Hematopoietic multipotent progenitor cell treated with erythropoietin and hydrocortisone succinate and interleukin-3 and kit ligand, for 6 days (in vitro differentiated cells): Measurements from ENCODE around the gene TTC1.
"Not testable (repeated sequence)": the region's sequence is repeated elsewhere in the genome, so short reads cannot be mapped to it uniquely, and the experiment has no call there.

Experiments used
- DNase-seq: peaks from one replicate; pipeline ENCODE4 v3.0.0-alpha.2; 2015

TTC1 gene

GRCh38 chr5:160044391-160044804 lies 35.5 kb downstream of the TTC1 start:
- peak; percentile 18 for DNase-seq

GRCh38 chr5:160044967-160045366 lies 36.0 kb downstream of the TTC1 start:
- no peak for DNase-seq

GRCh38 chr5:160047423-160047822 lies 38.5 kb downstream of the TTC1 start:
- DNase-seq, result no peak

GRCh38 chr5:160048131-160048530 lies 39.2 kb downstream of the TTC1 start:
- DNase-seq, result no peak

- DNase-seq, result no peak
These were observed 40.2 kb downstream of the TTC1 start for GRCh38 chr5:160049099-160049498.

GRCh38 chr5:160054047-160054446 lies 45.1 kb downstream of the TTC1 start:
- DNase-seq, result no peak

- no peak for DNase-seq
These were observed 45.9 kb downstream of the TTC1 start for GRCh38 chr5:160054831-160055230.

- no peak for DNase-seq
These were observed 48.3 kb downstream of the TTC1 start for GRCh38 chr5:160057256-160057655.

GRCh38 chr5:160060001-160060400 lies 51.1 kb downstream of the TTC1 start:
- DNase-seq, result no peak

- no peak for DNase-seq
These were observed 52.8 kb downstream of the TTC1 start for GRCh38 chr5:160061770-160062169.

- DNase-seq, result peak; percentile 23
These were observed 55.5 kb downstream of the TTC1 start for GRCh38 chr5:160064417-160064810.

- DNase-seq, result no peak
These were observed 56.2 kb downstream of the TTC1 start for GRCh38 chr5:160064995-160065614.

- DNase-seq, result not testable (repeated sequence)
These were observed 60.2 kb downstream of the TTC1 start for GRCh38 chr5:160069120-160069519.

GRCh38 chr5:160071516-160071915 lies 62.6 kb downstream of the TTC1 start:
- DNase-seq, result no peak

- no peak for DNase-seq
These were observed 63.0 kb downstream of the TTC1 start for GRCh38 chr5:160071916-160072315.

- DNase-seq, result no peak
These were observed 66.1 kb downstream of the TTC1 start for GRCh38 chr5:160075073-160075472.

- DNase-seq, result no peak
These were observed 68.1 kb downstream of the TTC1 start for GRCh38 chr5:160076997-160077396.

GRCh38 chr5:160079753-160080152 lies 70.8 kb downstream of the TTC1 start:
- DNase-seq, result no peak

GRCh38 chr5:160081495-160081894 lies 72.6 kb downstream of the TTC1 start:
- DNase-seq, result no peak

GRCh38 chr5:160082614-160083500 lies 73.9 kb downstream of the TTC1 start:
- DNase-seq, result no peak

- DNase-seq, result no peak
These were observed 74.6 kb downstream of the TTC1 start for GRCh38 chr5:160083501-160083900.

GRCh38 chr5:160084144-160084543 lies 75.2 kb downstream of the TTC1 start:
- no peak for DNase-seq

GRCh38 chr5:160087199-160087598 lies 78.3 kb downstream of the TTC1 start:
- DNase-seq, result no peak

GRCh38 chr5:160088805-160089204 lies 79.9 kb downstream of the TTC1 start:
- no peak for DNase-seq
